Lung (tissue), 12 donors: Measurements from ENCODE around the gene ZNF619. TPM values are rescaled to one million over a fixed set of nuclear protein-coding genes. Genes with fewer than 3 reads are reported as not detected.
A peak's percentile ranks its signal among the peaks of the same experiment; 100 is the strongest.

ENCODE experiments used
- ATAC-seq: fragments of 200-7000 bp; cut with Tn5 transposase; one replicate; pipeline ENCODE4 v1.9.1; 2020; ENCODE audit warnings: moderate number of reproducible peaks; ENCODE audit not compliant: insufficient read depth, low FRiP score
- DNase-seq, 3 donors: peaks; one replicate each; pipeline ENCODE4 v3.0.0-alpha.2; 2013 to 2017
- H3K27ac ChIP-seq, 2 donors: one replicate each; pipeline ENCODE4 v1.5.1; 2013; ENCODE audit warnings: mild to moderate bottlenecking in 2 of 2, moderate library complexity in 2 of 2, control low read depth in 1 of 2, inconsistent platforms in 1 of 2, low read depth in 1 of 2, low read length in 1 of 2
- H3K27me3 ChIP-seq, 3 donors: one replicate each; pipeline ENCODE4 v1.5.1; 2013; ENCODE audit warnings: low read length in 2 of 3; ENCODE audit not compliant: control insufficient read depth in 3 of 3, insufficient read depth in 3 of 3
- H3K36me3 ChIP-seq, 4 donors: one replicate each; pipeline ENCODE4 v1.5.1; 2013; ENCODE audit warnings: low read length in 4 of 4, mild to moderate bottlenecking in 1 of 4, moderate library complexity in 1 of 4; ENCODE audit not compliant: control insufficient read depth in 4 of 4, insufficient read depth in 4 of 4
- H3K4me1 ChIP-seq, 5 donors: one replicate each; pipeline ENCODE4 v1.5.1; 2013; ENCODE audit warnings: low read length in 5 of 5, mild to moderate bottlenecking in 2 of 5, moderate library complexity in 1 of 5; ENCODE audit not compliant: control insufficient read depth in 5 of 5, insufficient read depth in 5 of 5
- H3K4me3 ChIP-seq: one replicate; pipeline ENCODE4 v1.5.1; 2013; ENCODE audit warnings: mild to moderate bottlenecking, control low read depth, moderate library complexity
- H3K9ac ChIP-seq, 2 donors: one replicate each; pipeline ENCODE4 v1.5.1; 2013; ENCODE audit warnings: low read length in 2 of 2, control low read depth in 1 of 2; ENCODE audit not compliant: insufficient read depth in 1 of 2
- H3K9me3 ChIP-seq, 4 donors: one replicate each; pipeline ENCODE4 v1.5.1; 2013; ENCODE audit warnings: low read length in 3 of 4, mild to moderate bottlenecking in 1 of 4, moderate library complexity in 1 of 4; ENCODE audit not compliant: control insufficient read depth in 4 of 4, insufficient read depth in 3 of 4
- whole genome bisulfite sequencing, 2 donors: extraction: QIAGEN DNeasy Blood & Tissue Kit; methylation state at CpG; one replicate each; pipeline ENCODE4 v1.1.7; 2013; 5-methylcytosine and 5-hydroxymethylcytosine counted together
- polyA plus RNA-seq, 2 donors: library from polyadenylated mRNA; stranded (reverse); fragments of 200-250 nt; gene quantifications; one replicate each; pipeline ENCODE4 v1.2.1, GENCODE V29; 2013
- total RNA-seq, 2 donors: library from RNA; depleted of rRNA in 1 of 2; stranded (reverse); fragments of >200 nt in 1 of 2; gene quantifications; one replicate each; pipeline ENCODE4 v1.2.1, GENCODE V29; 2014 to 2021
- TF ChIP-seq, protein P1 (sequence below): IDR thresholded peaks from 2 replicates; pipeline ENCODE4 v1.5.1; 2012; ENCODE audit warnings: mild to moderate bottlenecking; ENCODE audit errors: control extremely low read depth, extremely low read depth
- donor health status: control.
- donor health status: control.
- donor health status: Bipolar disorder and iron deficiency.
- donor health status: healthy.
- donor health status: DM: yes; HTN: yes; CAD: no.

Gene ZNF619
- total and polyA plus RNA-seq, 4 donors = 0.96 to 10.0 (median 5.0) TPM

DNA sequence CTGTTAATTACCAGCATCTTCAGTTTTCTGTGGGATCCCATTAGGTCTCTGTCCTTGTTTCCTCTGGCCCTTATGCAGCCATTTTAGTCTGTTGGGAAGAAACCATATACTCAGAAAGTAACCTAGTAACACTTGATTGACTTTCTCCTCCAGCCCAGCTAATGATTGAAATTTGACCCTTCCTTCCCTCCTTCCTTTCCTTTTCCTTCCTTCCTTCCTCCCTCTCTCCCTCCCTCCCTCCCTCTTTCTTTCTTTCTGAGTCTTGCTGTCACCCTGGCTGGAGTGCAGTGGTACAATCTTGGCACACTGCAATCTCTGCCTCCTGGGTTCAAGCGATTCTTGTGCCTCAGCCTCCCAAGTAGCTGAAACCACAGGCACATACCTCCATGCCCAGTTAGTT, 23.0 kb downstream of the ZNF619 start:
- ATAC-seq (no peak), DNase-seq (no peak)
- Histone ChIP-seq H3K27ac (no peak overlapping the region), H3K4me1 (peaks cover 0 to 7% (median 0%) of the 10 kb centered on the region in 5 donors), H3K9me3 (no peaks in the 10 kb centered on the region), H3K4me3 (no peak overlapping the region), H3K9ac (no peak overlapping the region), H3K36me3 (no peaks in the 10 kb centered on the region), H3K27me3 (no peaks in the 10 kb centered on the region)
- TF ChIP-seq, protein P1, sequence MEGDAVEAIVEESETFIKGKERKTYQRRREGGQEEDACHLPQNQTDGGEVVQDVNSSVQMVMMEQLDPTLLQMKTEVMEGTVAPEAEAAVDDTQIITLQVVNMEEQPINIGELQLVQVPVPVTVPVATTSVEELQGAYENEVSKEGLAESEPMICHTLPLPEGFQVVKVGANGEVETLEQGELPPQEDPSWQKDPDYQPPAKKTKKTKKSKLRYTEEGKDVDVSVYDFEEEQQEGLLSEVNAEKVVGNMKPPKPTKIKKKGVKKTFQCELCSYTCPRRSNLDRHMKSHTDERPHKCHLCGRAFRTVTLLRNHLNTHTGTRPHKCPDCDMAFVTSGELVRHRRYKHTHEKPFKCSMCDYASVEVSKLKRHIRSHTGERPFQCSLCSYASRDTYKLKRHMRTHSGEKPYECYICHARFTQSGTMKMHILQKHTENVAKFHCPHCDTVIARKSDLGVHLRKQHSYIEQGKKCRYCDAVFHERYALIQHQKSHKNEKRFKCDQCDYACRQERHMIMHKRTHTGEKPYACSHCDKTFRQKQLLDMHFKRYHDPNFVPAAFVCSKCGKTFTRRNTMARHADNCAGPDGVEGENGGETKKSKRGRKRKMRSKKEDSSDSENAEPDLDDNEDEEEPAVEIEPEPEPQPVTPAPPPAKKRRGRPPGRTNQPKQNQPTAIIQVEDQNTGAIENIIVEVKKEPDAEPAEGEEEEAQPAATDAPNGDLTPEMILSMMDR = no peak
- WGBS, 2 donors = 96% methylated on average over 1 of the region's 1 CpG

DNA sequence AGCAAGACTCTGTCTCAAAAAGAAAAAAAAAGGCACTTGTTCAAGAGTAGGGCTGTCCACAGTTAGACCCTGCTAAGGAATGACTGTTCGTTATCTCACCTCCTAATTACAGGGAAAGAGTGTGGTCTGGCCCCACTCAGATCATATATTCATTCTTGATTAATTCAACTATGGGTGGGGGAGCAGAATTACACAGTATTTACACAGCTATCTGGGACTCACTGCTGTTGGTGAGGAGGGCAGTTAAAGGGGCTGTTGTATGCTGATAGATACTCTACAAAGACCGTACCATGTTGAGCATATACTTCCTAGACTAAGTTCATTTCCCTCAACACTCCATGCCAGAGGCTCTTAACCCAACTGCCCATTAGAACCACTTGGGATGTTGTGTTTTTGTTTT, 25.1 kb downstream of the ZNF619 start:
- DNase-seq = no peak
- Histone ChIP-seq H3K36me3 (no peaks in the 10 kb centered on the region), H3K27me3 (no peaks in the 10 kb centered on the region), H3K4me1 (peaks cover 0 to 11% (median 7%) of the 10 kb centered on the region in 5 donors), H3K9me3 (no peaks in the 10 kb centered on the region), H3K9ac (no peak overlapping the region), H3K27ac (no peak overlapping the region), H3K4me3 (no peak overlapping the region)
- 92 to 94% methylated on average over 2 of the region's 2 CpGs for WGBS, 2 donors
- ATAC-seq = no peak
- TF ChIP-seq, protein P1 = no peak

DNA sequence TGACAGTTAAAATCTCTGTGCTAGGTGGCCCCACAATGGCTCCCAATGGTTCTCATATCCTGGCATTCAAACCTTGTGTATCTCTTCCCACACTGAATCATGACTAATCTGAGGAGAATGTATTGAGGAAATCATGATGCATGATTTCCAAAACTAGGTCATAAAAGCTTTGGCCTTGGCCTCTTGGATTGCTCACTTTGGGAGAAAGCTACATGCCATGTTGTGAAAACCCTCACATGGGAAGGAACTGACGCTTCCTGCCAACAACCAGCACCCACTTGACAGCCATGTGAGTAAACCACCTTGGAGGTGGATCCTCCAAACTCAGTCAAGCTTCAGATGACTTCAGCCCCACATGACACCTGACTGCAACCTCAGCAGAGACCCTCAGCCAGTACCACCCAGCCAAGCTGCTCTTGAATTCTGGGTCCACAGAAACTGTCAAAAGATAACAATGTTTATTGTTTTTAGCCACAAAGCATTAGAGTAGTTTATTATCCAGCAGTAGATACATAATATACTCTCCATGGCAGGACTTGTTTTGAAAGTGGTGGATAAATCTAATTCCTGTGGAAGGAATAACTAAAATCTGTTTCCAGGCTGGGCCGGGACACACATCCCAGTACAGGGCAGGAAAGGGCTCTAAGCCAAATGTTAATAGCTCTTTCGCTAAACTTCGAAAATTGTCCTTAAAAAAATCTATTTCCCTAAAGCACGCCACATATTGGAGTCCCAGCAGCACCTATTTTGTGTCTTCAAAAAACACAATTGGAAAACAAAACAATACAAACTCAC, 27.9 kb downstream of the ZNF619 start:
- DNase-seq = no peak
- H3K27ac ChIP-seq = peak overlapping the region; percentile 68 to 77

More for the DNA sequence above, 27.9 kb downstream of the ZNF619 start:
- no peak overlapping the region for H3K9ac ChIP-seq
- TF ChIP-seq, protein P1 = no peak
- peak; percentile 61 for ATAC-seq
- H3K36me3 ChIP-seq = no peaks in the 10 kb centered on the region
- peaks cover 0 to 11% (median 7%) of the 10 kb centered on the region in 5 donors for H3K4me1 ChIP-seq
- H3K9me3 ChIP-seq = no peaks in the 10 kb centered on the region
- no peak overlapping the region for H3K4me3 ChIP-seq
- WGBS, 2 donors = 72 to 77% methylated on average over 5 of the region's 5 CpGs
- H3K27me3 ChIP-seq = no peaks in the 10 kb centered on the region
